Hepatocyte (in vitro differentiated cells): Measurements from ENCODE around the gene PDIA2. TPM values are rescaled to one million over a fixed set of nuclear protein-coding genes. Genes with fewer than 3 reads are reported as not detected.
"Not testable (repeated sequence)": the region's sequence is repeated elsewhere in the genome, so short reads cannot be mapped to it uniquely, and the experiment has no call there.

ENCODE experiments used
- DNase-seq: peaks from one replicate; pipeline ENCODE4 v3.0.0-alpha.2; 2016; ENCODE audit warnings: low spot score
- H2AFZ ChIP-seq: fragments of 200-600 bp; sonication (generic); 2 replicates; pipeline ENCODE4 v1.6.0; 2016; ENCODE audit warnings: antibody characterized with exemption, mild to moderate bottlenecking
- H3K27ac ChIP-seq: fragments of 200-600 bp; sonication (generic); 2 replicates; pipeline ENCODE4 v1.5.1; 2016; ENCODE audit warnings: mild to moderate bottlenecking
- H3K27me3 ChIP-seq: fragments of 200-600 bp; sonication (generic); 2 replicates; pipeline ENCODE4 v1.6.1; 2016
- H3K36me3 ChIP-seq: fragments of 200-600 bp; sonication (generic); replicated peaks from 2 replicates; pipeline ENCODE4 v1.5.1; 2016; ENCODE audit warnings: low read depth; ENCODE audit not compliant: insufficient read depth
- H3K4me1 ChIP-seq: fragments of 200-600 bp; sonication (generic); 2 replicates; pipeline ENCODE4 v1.5.1; 2016; ENCODE audit warnings: mild to moderate bottlenecking, moderate library complexity; ENCODE audit not compliant: insufficient read depth
- H3K4me2 ChIP-seq: fragments of 200-600 bp; sonication (generic); 2 replicates; pipeline ENCODE4 v1.6.0; 2016
- H3K4me3 ChIP-seq: fragments of 200-600 bp; sonication (generic); 2 replicates; pipeline ENCODE4 v1.5.1; 2016; ENCODE audit warnings: mild to moderate bottlenecking
- H3K79me2 ChIP-seq: fragments of 200-600 bp; sonication (generic); 2 replicates; pipeline ENCODE4 v1.6.0; 2017; ENCODE audit warnings: mild to moderate bottlenecking
- H3K9me2 ChIP-seq: fragments of 200-600 bp; sonication (generic); replicated peaks from 2 replicates; pipeline ENCODE4 v1.6.0; 2017; ENCODE audit warnings: mild to moderate bottlenecking; ENCODE audit not compliant: insufficient read depth
- H3K9me3 ChIP-seq: fragments of 200-600 bp; sonication (generic); 2 replicates; pipeline ENCODE4 v1.5.1; 2016; ENCODE audit warnings: low read depth, mild to moderate bottlenecking
- H4K20me1 ChIP-seq: fragments of 200-600 bp; sonication (generic); 2 replicates; pipeline ENCODE4 v1.6.0; 2016; ENCODE audit warnings: mild to moderate bottlenecking; ENCODE audit not compliant: insufficient read depth, poor library complexity, severe bottlenecking
- EZH2 ChIP-seq: fragments of 200-600 bp; sonication (generic); IDR thresholded peaks from 2 replicates; pipeline ENCODE4 v1.6.1; 2016; ENCODE audit warnings: antibody characterized with exemption, mild to moderate bottlenecking, borderline replicate concordance
- EZH2phosphoT487 ChIP-seq: fragments of 200-600 bp; sonication (generic); IDR thresholded peaks from one replicate; pipeline ENCODE4 v1.6.1; 2018; ENCODE audit warnings: antibody characterized with exemption, mild to moderate bottlenecking, low read depth, moderate library complexity; ENCODE audit not compliant: unreplicated experiment, severe bottlenecking
- WGBS: methylation state at CpG from one replicate; pipeline ENCODE4 v1.1.6; 2016; ENCODE audit warnings: low lambda C conversion rate; ENCODE audit errors: missing lambda C conversion rate; 5-methylcytosine and 5-hydroxymethylcytosine counted together
- polyA plus RNA-seq: library from polyadenylated mRNA; unstranded; fragments of >200 nt; fragmentation: Nextera tagmentation; extraction: Ambion mirVana; gene quantifications from 2 replicates; pipeline ENCODE4 v1.2.1, GENCODE V29; 2016
- total RNA-seq: library from RNA; depleted of rRNA; stranded (reverse); fragments of >200 nt; gene quantifications from 2 replicates; pipeline ENCODE4 v1.2.3, GENCODE V29; 2014
- TF ChIP-seq, protein P1 (sequence below): fragments of 200-600 bp; sonication (generic); IDR thresholded peaks from 2 replicates; pipeline ENCODE4 v1.5.1; 2016; ENCODE audit warnings: antibody characterized with exemption, mild to moderate bottlenecking; ENCODE audit not compliant: poor library complexity

The PDIA2 gene
- total and polyA plus RNA-seq, 2 experiments from 2014 or later, result 0.47 TPM; not detected in 1

DNA sequence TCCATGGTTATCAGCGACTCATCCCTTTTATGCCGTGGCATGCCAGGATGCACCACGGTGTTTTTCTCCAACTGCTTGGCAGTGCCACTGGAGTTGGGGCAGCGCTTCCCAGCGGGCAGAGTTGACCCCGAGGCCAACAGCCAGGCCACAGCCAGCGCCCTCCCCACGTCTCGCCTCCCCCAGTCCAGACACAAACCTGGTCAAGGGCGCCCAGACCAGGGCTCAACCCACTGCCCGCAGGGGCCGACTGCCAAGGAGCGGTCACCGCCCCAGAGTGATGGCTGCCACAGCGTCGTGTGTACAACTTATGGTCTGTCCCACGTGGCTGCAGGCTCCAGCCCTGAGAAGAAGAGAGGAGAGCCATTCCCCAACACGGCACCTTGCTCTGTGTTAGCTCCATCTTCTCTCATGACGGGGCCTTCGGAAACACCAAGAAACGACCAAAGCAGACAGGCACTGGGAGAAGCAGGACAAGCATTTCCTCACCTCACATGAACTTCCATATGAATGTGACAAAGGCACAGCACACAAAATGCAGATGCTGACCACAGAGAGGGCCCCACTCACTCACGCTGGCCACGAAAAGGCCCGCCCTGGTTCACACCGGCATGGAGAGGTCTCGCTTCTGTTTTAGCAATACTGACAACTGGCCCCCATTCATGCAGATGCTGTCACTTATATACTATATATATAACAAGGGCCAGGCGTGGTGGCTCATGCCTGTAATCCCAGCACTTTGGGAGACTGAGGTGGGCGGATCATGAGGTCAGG lies 42.6 kb downstream of the PDIA2 start:
- no peaks in the 10 kb centered on the region for H3K9me2 ChIP-seq
- WGBS, result 98% methylated on average over 28 of the region's 28 CpGs
- H3K27me3 ChIP-seq, result no peaks in the 10 kb centered on the region
- H3K36me3 ChIP-seq, result no peaks in the 10 kb centered on the region
- H3K4me3 ChIP-seq, result no peak overlapping the region
- TF ChIP-seq EZH2 (no peak), EZH2phosphoT487 (no peak)
- TF ChIP-seq, protein P1, sequence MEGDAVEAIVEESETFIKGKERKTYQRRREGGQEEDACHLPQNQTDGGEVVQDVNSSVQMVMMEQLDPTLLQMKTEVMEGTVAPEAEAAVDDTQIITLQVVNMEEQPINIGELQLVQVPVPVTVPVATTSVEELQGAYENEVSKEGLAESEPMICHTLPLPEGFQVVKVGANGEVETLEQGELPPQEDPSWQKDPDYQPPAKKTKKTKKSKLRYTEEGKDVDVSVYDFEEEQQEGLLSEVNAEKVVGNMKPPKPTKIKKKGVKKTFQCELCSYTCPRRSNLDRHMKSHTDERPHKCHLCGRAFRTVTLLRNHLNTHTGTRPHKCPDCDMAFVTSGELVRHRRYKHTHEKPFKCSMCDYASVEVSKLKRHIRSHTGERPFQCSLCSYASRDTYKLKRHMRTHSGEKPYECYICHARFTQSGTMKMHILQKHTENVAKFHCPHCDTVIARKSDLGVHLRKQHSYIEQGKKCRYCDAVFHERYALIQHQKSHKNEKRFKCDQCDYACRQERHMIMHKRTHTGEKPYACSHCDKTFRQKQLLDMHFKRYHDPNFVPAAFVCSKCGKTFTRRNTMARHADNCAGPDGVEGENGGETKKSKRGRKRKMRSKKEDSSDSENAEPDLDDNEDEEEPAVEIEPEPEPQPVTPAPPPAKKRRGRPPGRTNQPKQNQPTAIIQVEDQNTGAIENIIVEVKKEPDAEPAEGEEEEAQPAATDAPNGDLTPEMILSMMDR, result no peak
- H2AFZ ChIP-seq, result no peak overlapping the region
- peaks cover 11% of the 10 kb centered on the region for H4K20me1 ChIP-seq
- peak overlapping the region; percentile 57 for H3K27ac ChIP-seq
- peaks cover 93% of the 10 kb centered on the region for H3K79me2 ChIP-seq
- H3K4me2 ChIP-seq, result no peak overlapping the region
- no peak for DNase-seq
- H3K4me1 ChIP-seq, result peaks cover 20% of the 10 kb centered on the region
- H3K9me3 ChIP-seq, result no peaks in the 10 kb centered on the region

DNA sequence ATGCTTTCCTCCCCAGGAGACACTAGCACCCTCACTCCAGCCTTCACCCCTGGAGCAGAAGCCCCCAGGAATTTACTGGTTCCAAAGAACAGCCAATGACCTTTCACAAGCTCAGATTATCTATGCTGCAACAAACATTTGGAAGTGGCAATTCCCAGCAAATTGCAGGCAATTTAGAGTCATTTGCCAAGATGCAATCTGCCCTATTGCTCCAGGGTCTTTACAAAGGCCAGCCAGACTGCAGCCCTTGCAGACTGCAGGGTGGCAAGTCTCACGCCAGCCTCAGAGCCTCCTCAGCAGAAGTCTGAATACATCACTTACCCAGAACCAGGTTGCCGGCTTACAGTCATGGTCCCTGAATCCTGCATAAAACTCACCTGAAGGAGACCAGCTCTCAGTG lies 47.8 kb downstream of the PDIA2 start:
- no peaks in the 10 kb centered on the region for H3K36me3 ChIP-seq
- peak overlapping the region; percentile 98 for H3K27ac ChIP-seq
- no peaks in the 10 kb centered on the region for H3K27me3 ChIP-seq
- H3K4me3 ChIP-seq, result no peak overlapping the region
- no peaks in the 10 kb centered on the region for H3K9me3 ChIP-seq
- peaks cover 52% of the 10 kb centered on the region for H3K4me1 ChIP-seq
- no peak overlapping the region for H2AFZ ChIP-seq
- TF ChIP-seq EZH2phosphoT487, result no peak
- TF ChIP-seq EZH2, result no peak
- TF ChIP-seq, protein P1, result no peak
- H3K4me2 ChIP-seq, result peak overlapping the region; percentile 69
- peaks cover 10% of the 10 kb centered on the region for H4K20me1 ChIP-seq
- H3K79me2 ChIP-seq, result peaks cover 88% of the 10 kb centered on the region
- H3K9me2 ChIP-seq, result no peaks in the 10 kb centered on the region
- WGBS, result 42% methylated on average over 2 of the region's 2 CpGs
- peak; percentile 32 for DNase-seq

DNA sequence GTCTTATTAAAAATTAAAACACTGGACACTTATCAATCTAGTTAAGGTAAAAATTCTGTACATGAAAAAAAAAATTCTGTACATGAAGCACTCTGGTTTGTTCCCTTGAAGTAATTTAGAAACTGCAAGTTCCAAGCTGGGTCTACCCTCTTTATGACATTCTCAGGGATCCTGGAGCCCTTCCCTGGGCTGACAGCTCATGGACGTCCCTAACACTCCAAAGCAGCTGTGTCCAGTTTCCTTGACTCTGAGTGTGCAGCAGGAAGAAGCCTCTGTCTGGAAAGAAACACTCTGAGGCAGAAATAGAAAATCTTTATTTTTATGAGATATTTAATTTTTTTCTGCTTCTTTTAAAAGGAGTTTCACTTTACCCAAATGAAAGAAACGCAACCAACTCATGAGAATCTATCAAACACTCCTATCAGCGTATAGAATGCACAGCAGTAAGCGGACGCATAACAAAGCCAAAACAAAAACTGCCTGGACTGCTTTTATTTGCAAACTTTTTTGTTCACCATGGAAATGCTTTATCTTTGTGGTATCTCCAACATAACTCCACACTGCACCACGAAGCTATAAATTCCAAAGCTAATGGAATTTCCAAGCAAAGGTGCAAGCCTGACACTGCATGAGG lies 48.3 kb downstream of the PDIA2 start:
- Histone ChIP-seq H3K79me2 (peaks cover 88% of the 10 kb centered on the region), H3K4me1 (peaks cover 53% of the 10 kb centered on the region), H3K27ac (peak overlapping the region; percentile 98), H3K4me2 (peak overlapping the region; percentile 69), H4K20me1 (peaks cover 10% of the 10 kb centered on the region)
- H2AFZ ChIP-seq, H3K9me2 ChIP-seq, H3K9me3 ChIP-seq, H3K27me3 ChIP-seq, H3K4me3 ChIP-seq, H3K36me3 ChIP-seq: not testable (repeated sequence)
- peak; percentile 50 for DNase-seq
- WGBS, result 28% methylated on average over 6 of the region's 6 CpGs

DNA sequence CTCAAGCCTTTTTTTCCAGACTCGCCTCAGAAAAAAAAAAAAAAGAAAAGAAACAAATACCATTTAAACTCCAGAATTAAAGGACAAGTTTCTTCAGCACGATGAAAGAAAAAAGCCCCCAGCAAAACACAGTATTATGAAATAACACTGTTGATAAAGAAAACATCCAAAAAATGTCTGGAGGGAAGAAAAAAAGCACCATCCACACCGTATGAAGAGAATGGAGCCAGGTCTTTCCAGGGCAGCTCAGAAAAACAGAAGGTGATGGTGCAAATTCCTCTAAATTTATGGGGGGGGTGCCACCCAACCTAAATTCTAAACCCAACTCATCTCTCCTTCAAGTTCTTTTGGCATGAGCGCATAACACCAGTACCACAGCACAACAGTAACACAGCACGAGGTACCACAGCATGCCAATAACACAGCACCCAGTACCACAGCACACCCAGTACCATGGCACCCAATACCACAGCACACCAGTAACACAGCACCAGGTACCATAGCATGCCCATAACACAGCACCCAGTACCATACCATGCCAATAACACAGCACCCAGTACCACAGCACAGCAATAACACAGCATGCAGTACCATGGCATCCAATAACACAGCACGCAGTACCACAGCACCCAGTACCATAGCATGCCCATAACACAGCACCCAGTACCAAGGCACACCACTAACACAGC lies 50.6 kb downstream of the PDIA2 start:
- 83% methylated on average over 6 of the region's 6 CpGs for WGBS
- H3K79me2 ChIP-seq, result peaks cover 93% of the 10 kb centered on the region

DNA sequence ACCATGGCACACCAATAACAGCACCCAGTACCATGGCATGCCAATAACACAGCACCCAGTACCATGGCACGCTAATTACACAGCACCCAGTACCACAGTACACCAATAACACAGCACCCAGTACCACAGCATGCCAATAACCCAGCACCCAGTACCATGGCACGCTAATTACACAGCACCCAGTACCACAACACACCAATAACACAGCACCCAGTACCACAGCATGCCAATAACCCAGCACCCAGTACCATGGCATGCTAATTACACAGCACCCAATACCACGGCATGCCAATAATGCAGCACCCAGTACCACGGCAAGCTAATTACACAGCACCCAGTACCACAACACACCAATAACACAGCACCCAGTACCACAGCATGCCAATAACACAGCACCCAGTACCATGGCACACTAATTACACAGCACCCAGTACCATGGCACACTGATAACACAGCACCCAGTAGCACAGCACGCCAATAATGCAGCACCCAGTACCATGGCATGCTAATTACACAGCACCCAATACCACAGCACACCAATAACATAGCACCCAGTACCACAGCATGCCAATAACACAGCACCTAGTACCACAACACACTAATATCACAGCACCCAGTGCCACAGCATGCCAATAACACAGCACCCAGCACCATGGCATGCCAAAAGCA lies 51.3 kb downstream of the PDIA2 start:
- not testable (repeated sequence) for H3K9me3 ChIP-seq, H3K4me3 ChIP-seq, H3K4me2 ChIP-seq, DNase-seq, H2AFZ ChIP-seq, H3K9me2 ChIP-seq, H3K27me3 ChIP-seq, H3K36me3 ChIP-seq
- Histone ChIP-seq H3K79me2 (peaks cover 93% of the 10 kb centered on the region), H4K20me1 (peaks cover 26% of the 10 kb centered on the region), H3K27ac (peak overlapping the region; percentile 83), H3K4me1 (peaks cover 41% of the 10 kb centered on the region)
- WGBS, result 92% methylated on average over 5 of the region's 5 CpGs

More for the DNA sequence above, 50.6 kb downstream of the PDIA2 start:
- TF ChIP-seq EZH2 (no peak), EZH2phosphoT487 (no peak)
- TF ChIP-seq, protein P1, result no peak
- H3K36me3 ChIP-seq, result no peaks in the 10 kb centered on the region
- peaks cover 25% of the 10 kb centered on the region for H4K20me1 ChIP-seq
- no peak for DNase-seq
- peaks cover 41% of the 10 kb centered on the region for H3K4me1 ChIP-seq
- H3K9me3 ChIP-seq, result no peaks in the 10 kb centered on the region
- no peaks in the 10 kb centered on the region for H3K27me3 ChIP-seq
- peak overlapping the region; percentile 22 for H3K27ac ChIP-seq
- no peak overlapping the region for H3K4me3 ChIP-seq
- no peak overlapping the region for H2AFZ ChIP-seq
- no peak overlapping the region for H3K4me2 ChIP-seq
- no peaks in the 10 kb centered on the region for H3K9me2 ChIP-seq
